Amniotic stem cell (primary cell): Measurements from ENCODE around the gene SLC25A29.

ENCODE experiments used
- DNase-seq: peaks from one replicate; lab custom pipeline; 2025; lab: John Stamatoyannopoulos, UW

The SLC25A29 gene

GRCh38 chr14:100281286-100282082 is 24.8 kb downstream of the SLC25A29 start:
- no peak for DNase-seq

- no peak for DNase-seq
These were observed 26.7 kb downstream of the SLC25A29 start for GRCh38 chr14:100279563-100279962.

- DNase-seq = no peak
These were observed 27.1 kb downstream of the SLC25A29 start for GRCh38 chr14:100279133-100279532.

- no peak for DNase-seq
These were observed 27.5 kb downstream of the SLC25A29 start for GRCh38 chr14:100278702-100279101.

- DNase-seq = no peak
These were observed 31.0 kb downstream of the SLC25A29 start for GRCh38 chr14:100275214-100275613.

GRCh38 chr14:100274250-100274649 is 32.0 kb downstream of the SLC25A29 start:
- no peak for DNase-seq

GRCh38 chr14:100271247-100271939 is 34.9 kb downstream of the SLC25A29 start:
- no peak for DNase-seq

GRCh38 chr14:100268591-100269207 is 37.5 kb downstream of the SLC25A29 start:
- DNase-seq = no peak

- no peak for DNase-seq
These were observed 38.3 kb downstream of the SLC25A29 start for GRCh38 chr14:100267990-100268389.

- DNase-seq = no peak
These were observed 43.1 kb downstream of the SLC25A29 start for GRCh38 chr14:100263141-100263540.

- DNase-seq = no peak
These were observed 43.7 kb downstream of the SLC25A29 start for GRCh38 chr14:100262545-100262944.

GRCh38 chr14:100261621-100262020 is 44.6 kb downstream of the SLC25A29 start:
- no peak for DNase-seq

- DNase-seq = no peak
These were observed 49.8 kb downstream of the SLC25A29 start for GRCh38 chr14:100256339-100256895.

- DNase-seq = no peak
These were observed 53.6 kb downstream of the SLC25A29 start for GRCh38 chr14:100252684-100253083.

- DNase-seq = no peak
These were observed 55.3 kb downstream of the SLC25A29 start for GRCh38 chr14:100250732-100251465.

- no peak for DNase-seq
These were observed 59.3 kb downstream of the SLC25A29 start for GRCh38 chr14:100246809-100247428.

- DNase-seq = no peak
These were observed 63.2 kb downstream of the SLC25A29 start for GRCh38 chr14:100243020-100243419.

- no peak for DNase-seq
These were observed 65.0 kb downstream of the SLC25A29 start for GRCh38 chr14:100241279-100241678.
